GM12875 (cell line): ENCODE measurements around the gene FAM171A1.

Source experiments
- H3K4me3 ChIP-seq: one replicate; pipeline ENCODE4 v1.5.1; 2011; ENCODE audit warnings: low read depth, low read length, control low read depth
- CTCF ChIP-seq: IDR thresholded peaks from 2 replicates; pipeline ENCODE4 v1.5.1; 2011; ENCODE audit warnings: low read depth, mild to moderate bottlenecking, control low read depth, inconsistent platforms, low read length, moderate library complexity, borderline replicate concordance; ENCODE audit not compliant: insufficient read depth

Gene FAM171A1

DNA sequence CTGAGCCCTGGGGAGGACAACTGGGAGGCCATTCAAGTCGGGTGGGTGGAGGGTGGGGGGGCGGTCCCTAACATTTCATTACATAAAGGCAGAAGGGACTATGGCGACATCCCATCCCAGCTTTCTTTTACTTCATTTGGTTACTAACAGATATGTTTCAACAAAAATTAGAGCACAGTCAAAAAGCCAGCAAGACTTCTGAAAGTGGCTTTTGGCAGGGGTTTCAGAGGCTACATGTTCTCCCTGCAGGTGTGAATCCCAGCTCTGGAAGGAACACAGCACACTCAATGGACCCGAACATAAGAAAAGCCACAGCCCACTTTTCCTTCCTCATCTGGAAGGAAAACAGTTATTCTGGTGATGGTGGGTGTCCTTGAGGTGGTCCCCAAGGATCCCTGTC is 7.1 kb downstream of the FAM171A1 start:
- no peak overlapping the region for H3K4me3 ChIP-seq
- TF ChIP-seq CTCF: no peak

DNA sequence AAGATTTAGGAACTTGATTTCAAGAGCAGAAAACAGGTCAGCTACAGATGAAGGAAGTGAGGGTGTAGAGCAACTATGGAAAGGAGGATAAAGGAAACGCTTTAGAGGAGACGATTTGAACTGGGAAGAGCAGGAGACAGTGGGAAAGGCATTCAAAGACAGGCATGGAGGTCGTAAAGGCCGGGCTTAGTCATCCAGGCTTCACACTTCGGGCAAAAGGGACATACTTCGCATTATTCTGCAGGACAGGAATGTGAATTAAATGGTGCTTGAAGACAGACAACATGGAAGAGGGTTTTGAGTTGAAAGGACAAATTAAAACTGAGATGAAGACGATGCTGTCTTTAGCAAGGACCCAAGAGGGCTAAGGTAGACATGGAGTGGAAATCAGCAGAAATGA is 8.1 kb downstream of the FAM171A1 start:
- TF ChIP-seq CTCF: no peak
- H3K4me3 ChIP-seq: no peak overlapping the region

- no peak overlapping the region for H3K4me3 ChIP-seq
- no peak for TF ChIP-seq CTCF
Observed at GRCh38 chr10:15361131-15361530, 10.0 kb downstream of the FAM171A1 start.

DNA sequence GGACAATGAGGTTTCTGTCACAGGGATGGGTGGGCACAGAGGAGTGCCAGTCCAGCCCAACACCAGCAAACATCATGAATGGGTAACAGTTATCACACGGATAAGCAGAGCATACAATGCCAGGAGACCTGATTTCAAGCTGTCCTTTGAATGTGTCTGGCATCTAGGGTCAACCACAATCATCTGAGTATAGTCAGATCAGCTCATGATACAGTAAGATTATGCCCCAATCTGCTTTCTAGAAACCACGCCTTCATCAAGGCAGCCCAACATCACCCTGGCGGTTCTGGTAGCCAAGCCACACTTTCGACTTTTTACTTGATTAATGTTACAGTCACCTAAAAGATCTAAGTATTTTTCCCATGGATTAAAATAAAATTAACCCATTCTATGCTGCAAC is 10.5 kb downstream of the FAM171A1 start:
- TF ChIP-seq CTCF: no peak
- no peak overlapping the region for H3K4me3 ChIP-seq

- no peak for TF ChIP-seq CTCF
- no peak overlapping the region for H3K4me3 ChIP-seq
Observed at GRCh38 chr10:15353471-15354017, 17.5 kb downstream of the FAM171A1 start.

- H3K4me3 ChIP-seq: no peak overlapping the region
- no peak for TF ChIP-seq CTCF
Observed at GRCh38 chr10:15352836-15353235, 18.3 kb downstream of the FAM171A1 start.

- no peak for TF ChIP-seq CTCF
- H3K4me3 ChIP-seq: no peak overlapping the region
Observed at GRCh38 chr10:15352201-15352600, 18.9 kb downstream of the FAM171A1 start.
